SH-SY5Y (cell line): ENCODE results near the gene APELA.

ENCODE experiments used
- GATA2 ChIP-seq: IDR thresholded peaks from 2 replicates; pipeline ENCODE4 v1.6.1; 2011; ENCODE audit warnings: mild to moderate bottlenecking, low read depth, low read length
- GATA3 ChIP-seq: IDR thresholded peaks from 2 replicates; pipeline ENCODE4 v1.6.1; 2011; ENCODE audit warnings: low read depth, mild to moderate bottlenecking, low read length, moderate library complexity

The APELA gene

GRCh38 chr4:164894702-164895101 lies 17.7 kb downstream of the APELA start:
- TF ChIP-seq GATA3 (no peak), GATA2 (no peak)

DNA sequence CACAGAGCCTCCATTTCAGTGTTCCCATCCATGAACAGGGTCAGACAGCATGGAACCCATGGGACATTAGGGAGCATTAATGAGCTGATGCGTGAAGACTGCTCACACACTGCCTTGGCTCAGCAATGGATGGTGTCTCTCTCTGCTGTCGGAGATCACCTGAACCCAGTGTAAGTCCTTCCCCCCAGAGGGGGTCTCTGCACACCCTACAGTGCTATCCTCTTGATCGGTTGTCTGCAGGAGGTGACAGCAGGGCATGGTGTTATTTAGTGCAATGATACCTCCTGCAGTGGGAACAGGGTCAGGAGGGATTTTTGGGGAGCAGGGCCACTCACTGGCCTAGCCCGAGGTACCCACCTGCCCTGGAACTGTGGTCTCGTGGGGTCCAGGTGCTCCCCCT lies 25.6 kb downstream of the APELA start:
- no peak for TF ChIP-seq GATA2
- TF ChIP-seq GATA3 = no peak

GRCh38 chr4:164904336-164904735 lies 27.4 kb downstream of the APELA start:
- TF ChIP-seq GATA2 (no peak), GATA3 (no peak)

DNA sequence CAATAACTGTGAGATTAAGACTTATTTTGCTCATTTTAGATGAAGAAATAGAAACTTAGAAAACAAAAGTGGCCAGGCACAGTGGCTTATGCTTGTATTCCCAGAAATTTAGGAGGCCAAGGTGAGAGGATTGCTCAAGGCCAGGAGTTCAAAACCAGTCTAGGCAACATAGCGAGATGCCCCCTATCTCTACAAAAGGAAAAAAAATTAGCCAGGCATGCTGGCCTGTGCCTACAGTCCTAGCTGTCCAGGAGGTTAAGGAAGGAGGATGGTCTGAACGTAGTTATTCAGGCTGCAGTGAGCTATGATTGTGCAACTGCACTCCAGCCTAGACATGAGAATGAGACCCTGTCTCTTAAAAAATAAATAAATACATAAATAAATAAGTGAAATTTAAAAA lies 28.0 kb downstream of the APELA start:
- TF ChIP-seq GATA2 (no peak), GATA3 (no peak)

DNA sequence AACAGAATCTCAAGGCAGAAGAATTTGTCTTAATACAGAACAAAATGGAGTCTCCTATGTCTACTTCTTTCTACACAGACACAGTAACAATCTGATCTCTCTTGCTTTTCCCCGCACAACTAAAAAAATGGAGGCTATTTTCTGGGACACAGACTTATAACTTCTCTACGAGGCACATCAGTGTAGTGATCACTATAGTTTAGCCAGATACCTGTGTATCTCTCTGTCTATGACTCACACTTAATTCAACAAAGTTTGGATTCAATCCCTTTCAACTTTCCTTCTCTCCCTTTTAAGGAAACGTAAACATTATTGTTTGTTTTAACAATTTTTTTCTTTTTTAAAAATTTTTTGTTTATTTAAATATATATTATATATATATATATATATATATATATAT lies 29.4 kb downstream of the APELA start:
- no peak for TF ChIP-seq GATA3
- no peak for TF ChIP-seq GATA2

GRCh38 chr4:164918956-164919355 lies 42.0 kb downstream of the APELA start:
- no peak for TF ChIP-seq GATA3
- TF ChIP-seq GATA2 = no peak

DNA sequence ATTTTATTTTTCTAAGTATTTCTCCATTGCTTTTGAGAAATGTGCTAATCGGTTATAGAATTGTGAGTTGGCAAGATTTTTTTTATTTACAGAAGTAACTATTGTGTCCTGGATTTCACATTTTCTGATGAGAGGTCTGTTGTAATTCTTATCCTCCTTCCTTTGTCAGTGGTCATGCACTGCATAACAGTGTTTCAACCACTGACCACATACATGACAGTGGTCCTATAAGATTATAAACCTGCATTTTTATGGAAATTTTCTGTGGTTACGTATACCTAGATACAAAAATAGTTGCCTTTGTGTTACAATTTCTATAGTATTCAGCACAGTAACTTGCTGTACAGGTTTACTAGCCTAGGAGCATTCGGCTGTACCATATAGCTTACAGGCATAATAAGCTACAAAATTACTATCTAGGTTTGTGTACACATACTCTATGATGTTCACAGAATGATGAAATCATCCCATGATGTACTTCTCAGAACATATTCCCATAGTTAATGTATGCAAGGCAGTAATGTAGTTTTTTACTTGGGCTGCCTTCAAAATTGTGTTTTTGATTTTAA lies 47.8 kb downstream of the APELA start:
- no peak for TF ChIP-seq GATA3
- no peak for TF ChIP-seq GATA2

DNA sequence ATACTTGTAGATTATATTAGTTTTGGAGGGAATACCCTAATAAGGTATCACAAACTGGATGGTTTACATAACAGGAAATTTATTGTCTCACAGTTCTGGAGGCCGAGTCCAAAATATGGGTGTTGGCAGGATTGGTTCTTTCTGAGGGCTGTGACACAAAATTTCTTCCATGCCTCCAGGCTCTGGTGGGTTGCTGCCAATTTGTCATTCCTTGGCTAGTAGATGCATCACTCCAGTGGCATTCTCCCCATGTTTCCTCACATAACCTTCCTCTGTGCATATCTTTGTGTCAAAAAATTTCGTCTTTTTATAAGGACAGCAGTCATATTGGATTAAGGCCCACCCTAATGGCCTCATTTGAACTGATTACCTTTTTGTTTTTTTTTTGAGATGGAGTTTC lies 49.3 kb downstream of the APELA start:
- TF ChIP-seq GATA3 (no peak), GATA2 (no peak)

DNA sequence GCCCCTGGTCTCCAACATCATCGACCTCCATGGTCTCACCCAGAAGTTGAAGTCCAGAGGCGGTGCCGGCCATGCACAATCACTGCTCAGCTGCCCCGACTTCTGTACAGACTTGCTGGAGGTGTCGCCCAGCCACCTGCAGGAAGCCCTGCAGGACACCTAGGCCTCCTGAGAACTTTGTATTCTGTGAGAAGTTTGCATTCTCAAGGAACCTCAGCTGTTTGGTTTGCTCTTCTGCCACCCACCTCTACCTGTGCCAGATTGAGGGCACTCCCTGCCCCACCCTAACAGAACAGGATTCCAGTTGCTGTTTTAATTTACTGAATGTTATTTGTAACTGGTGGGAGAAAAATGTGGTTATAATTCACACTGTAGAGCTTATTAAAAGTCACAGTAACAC lies 53.7 kb downstream of the APELA start:
- TF ChIP-seq GATA3 = no peak
- no peak for TF ChIP-seq GATA2

GRCh38 chr4:164931551-164932324 lies 54.8 kb downstream of the APELA start:
- TF ChIP-seq GATA3 (no peak), GATA2 (no peak)

DNA sequence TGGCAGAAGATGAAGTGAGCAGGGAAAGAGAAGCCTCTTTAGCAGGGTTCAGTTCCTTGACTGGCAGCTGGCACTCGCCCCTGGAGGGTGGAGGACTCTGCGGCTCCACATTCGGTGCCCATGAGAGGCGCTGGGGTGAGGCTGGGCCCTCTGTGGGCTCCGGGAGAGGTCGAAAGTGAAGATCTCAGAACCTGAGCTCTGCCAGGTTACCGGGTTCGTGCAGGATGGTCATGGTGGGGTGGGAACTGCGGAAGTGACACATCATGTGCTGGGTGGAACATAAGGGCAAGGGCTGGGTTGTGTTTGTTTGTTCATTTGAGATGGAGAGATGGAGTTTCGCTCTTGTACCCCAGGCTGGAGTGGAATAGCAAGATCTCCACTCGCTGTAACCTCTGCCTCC lies 56.3 kb downstream of the APELA start:
- TF ChIP-seq GATA2 (no peak), GATA3 (no peak)

DNA sequence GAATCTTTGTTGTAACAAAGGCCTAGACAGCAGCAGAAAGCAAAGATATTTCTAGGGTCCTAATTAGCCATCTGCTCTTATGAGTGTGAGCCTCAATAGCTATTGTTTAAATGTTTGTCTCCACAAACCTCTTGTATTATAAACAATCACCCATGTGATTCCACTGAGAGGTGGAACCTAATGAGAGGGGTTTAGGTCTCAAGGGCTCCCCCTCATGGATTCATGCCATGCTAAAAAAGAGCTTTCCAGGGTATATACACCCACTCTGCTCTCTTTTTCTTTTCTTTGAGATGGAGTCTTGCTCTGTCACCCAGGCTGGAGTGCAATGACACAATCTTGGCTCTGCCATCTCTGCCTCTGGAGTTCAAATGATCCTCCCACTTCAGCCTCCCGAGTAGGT lies 58.4 kb downstream of the APELA start:
- TF ChIP-seq GATA3 (no peak), GATA2 (no peak)

GRCh38 chr4:164937576-164938270 lies 60.7 kb downstream of the APELA start:
- TF ChIP-seq GATA3 (no peak), GATA2 (no peak)

- TF ChIP-seq GATA2 (no peak), GATA3 (no peak)
These were observed 66.2 kb downstream of the APELA start for GRCh38 chr4:164943192-164943591.

DNA sequence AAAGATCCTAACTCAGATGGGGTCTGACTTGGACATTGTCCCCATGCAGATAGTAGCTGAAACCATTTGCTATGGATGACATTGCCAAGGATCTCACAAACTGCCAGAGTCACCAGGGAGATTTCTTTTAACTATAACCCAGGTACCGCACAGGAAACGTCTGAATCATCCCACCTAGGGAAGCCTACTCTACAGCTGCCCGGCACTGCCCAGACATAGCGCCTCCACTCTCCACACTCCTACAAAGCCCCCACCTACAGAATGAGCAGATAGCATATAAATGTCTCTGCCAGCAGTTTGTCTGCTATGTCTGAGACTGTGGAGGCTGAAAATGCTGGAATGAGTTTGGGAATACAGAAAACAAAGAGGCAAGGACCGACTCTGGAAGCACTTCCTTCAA lies 68.2 kb downstream of the APELA start:
- no peak for TF ChIP-seq GATA2
- no peak for TF ChIP-seq GATA3

GRCh38 chr4:164946810-164947209 lies 69.8 kb downstream of the APELA start:
- TF ChIP-seq GATA3 = no peak
